SIG-M5 (cell line): Measurements from ENCODE around the gene WIPF3.

Experiments
- DNase-seq: peaks from one replicate; lab custom pipeline; 2025; lab: John Stamatoyannopoulos, UW

The WIPF3 gene

GRCh38 chr7:29809533-29810155, 3.3 kb downstream of the WIPF3 start:
- DNase-seq: no peak

GRCh38 chr7:29810297-29810696, 4.0 kb downstream of the WIPF3 start:
- no peak for DNase-seq

GRCh38 chr7:29810813-29811482, 4.6 kb downstream of the WIPF3 start:
- DNase-seq: no peak

DNA sequence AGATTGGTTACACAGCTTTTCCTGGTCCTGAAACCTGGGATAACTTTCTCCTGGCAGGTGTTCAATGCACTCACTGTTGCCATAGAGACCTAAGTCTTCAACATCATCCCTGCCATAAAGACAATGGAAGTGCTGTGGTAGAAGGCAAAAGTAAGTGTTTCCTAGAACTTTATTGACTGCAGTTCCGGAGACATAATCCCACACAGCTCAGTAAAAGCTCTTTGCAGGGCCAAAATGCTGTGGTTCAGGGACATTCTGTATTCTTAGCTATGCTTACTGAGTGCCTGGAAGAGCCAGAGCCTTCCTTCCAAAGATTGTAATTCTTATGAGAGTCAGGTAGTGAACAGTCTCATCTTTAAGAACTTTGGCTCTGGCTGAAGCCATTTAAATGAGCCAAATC, 5.3 kb downstream of the WIPF3 start:
- no peak for DNase-seq

GRCh38 chr7:29812185-29812876, 6.0 kb downstream of the WIPF3 start:
- no peak for DNase-seq

DNA sequence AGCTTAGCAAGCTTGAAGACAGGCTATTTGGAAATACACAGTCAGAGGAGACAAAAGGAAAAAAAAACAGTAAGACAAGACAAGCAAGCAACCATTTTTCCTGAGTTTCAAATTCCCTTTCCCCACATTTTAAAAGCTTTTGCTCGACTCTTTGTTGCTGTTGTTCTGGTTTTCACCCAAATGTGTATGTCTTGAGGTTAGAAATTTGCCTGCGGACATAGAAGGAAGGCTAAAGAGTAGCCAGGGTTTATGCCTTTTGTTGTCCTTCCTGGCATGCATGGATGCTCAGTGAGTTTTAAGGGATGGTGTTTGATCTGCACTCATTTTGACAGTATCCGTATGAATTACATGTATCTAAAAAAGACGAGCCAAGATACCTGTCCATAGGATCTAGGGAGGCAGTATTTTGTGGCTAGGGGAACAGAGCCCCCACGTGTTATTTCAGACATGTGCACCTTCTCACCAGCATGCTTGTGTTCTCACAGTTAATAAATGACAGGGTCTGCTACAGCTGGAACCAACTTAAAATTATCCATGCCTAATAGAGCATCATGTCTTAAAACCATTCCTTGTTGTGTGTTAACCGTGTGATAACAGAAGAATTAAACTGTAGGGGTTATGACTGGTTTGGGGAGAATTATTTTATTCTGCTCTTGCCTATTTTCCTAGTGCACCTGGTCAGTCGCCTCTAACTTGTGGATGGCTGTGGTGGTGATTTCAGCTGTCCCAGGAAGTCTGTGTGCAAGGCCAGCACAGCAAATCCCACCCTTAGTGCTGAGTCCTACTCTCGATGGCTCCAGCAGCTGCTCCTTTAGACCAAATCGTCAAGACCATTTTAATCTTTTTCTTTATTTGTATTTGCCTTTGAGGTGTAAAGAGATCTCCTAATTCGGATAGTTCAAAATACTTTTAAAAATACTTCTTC, 9.1 kb downstream of the WIPF3 start:
- no peak for DNase-seq

GRCh38 chr7:29818308-29818707, 12.0 kb downstream of the WIPF3 start:
- DNase-seq: no peak

DNA sequence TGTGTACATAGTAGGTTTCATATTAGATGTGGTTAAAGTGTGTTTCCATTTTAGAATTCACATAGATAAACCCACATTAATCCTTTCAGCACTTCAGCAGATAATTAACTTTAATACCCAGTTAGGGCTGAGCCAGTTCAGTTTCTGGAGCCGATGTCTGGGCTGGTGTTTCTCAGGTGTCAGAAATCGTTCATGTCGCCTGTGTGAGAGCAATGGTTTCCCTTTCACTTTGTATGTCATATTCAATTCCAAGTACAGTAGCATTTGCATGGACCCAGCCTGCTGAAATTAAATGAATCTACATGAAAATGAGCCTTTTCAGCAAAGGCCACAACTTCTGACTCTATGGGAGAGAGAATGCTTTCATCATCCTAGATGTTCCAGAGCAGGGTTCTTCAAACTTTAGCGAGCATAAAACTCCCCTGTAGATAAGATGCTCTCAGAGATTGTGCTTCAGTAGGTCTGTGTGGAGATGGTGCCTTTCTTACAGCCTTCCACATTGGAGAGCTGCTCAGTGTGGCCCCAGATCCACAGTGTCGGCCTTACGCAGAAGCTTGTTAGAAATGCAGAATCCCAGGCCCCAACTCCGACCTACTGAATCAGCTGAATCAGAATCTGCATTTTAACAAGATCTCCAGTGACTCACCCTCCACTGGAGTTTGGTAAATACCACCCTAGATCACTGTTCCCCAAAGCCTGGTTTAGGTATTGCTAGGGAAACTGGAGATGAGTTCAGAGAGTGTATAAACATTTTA, 19.6 kb downstream of the WIPF3 start:
- no peak for DNase-seq

DNA sequence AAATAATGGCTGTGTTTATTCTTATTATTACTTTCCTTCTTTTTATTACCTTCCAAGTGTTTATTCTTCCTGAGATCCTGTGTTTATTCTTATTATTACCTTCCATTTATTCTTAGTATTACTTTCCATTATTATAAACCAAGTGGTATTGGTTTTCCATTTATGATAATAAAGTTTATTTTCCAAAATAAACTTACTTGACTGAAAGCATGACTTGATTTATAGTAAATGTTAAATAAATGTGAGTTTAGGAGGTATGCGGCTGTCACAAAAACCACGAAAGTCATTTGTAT, 20.2 kb downstream of the WIPF3 start:
- no peak for DNase-seq

- DNase-seq: no peak
Measured at GRCh38 chr7:29826904-29827303, 20.6 kb downstream of the WIPF3 start.

DNA sequence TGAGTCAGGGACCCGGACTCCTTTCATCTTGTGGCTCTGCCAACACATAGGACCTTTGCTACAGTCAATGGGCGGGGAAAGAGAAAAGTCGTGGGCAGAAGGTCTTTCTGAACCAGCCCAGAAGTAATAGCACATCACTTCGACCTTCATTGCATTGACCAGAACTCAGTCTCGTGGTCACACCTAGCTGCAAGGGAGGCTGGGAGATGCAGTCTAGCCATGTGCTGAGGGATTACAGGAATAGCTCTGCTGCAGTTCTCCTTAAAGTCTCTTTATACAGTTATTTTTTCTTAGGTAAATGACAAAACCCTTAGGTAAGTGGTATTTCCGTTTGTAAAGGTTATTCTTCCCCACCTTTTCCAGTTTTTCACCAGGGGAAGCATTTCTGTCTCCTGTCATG, 25.4 kb downstream of the WIPF3 start:
- DNase-seq: no peak

GRCh38 chr7:29833929-29834328, 27.6 kb downstream of the WIPF3 start:
- DNase-seq: no peak

GRCh38 chr7:29835718-29836117, 29.4 kb downstream of the WIPF3 start:
- DNase-seq: no peak

DNA sequence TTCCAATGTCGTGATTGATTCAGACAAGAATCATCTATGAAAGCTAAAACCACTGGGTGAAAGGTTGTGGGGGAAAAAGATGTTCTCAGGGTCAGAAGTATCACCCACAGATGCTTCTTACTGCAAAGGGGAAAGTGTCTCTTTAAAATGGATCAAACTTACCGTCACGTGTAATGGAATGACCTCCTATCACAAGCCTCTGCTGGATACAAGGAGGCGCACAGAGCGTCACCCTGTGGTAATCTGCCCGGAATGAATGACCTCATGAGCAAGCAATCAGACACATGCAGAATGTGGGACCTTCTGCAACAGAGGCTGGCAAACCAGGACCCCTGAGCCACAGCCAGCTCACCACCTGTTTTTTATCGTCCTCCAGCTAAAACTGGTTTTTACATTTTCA, 33.0 kb downstream of the WIPF3 start:
- DNase-seq: no peak

DNA sequence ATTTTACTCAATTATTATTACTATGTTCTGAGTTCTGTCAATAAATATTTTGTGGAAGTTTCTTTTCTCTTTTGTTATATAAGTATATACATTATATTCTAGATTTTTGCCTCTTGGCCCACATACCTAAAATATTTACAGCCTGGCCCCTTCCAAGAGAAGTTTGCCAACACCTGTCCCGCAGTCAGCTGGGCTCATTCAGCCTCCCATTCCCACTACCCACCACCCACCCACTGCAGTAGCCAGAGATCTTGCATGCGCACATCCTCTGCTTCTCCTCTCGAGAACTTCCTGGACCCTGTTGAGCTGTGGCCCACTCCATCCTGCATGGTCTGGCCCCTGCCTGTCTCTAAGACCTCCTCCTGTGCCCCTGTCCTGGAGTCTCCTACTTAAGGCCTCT, 33.6 kb downstream of the WIPF3 start:
- DNase-seq: no peak

GRCh38 chr7:29840701-29841100, 34.4 kb downstream of the WIPF3 start:
- DNase-seq: no peak

DNA sequence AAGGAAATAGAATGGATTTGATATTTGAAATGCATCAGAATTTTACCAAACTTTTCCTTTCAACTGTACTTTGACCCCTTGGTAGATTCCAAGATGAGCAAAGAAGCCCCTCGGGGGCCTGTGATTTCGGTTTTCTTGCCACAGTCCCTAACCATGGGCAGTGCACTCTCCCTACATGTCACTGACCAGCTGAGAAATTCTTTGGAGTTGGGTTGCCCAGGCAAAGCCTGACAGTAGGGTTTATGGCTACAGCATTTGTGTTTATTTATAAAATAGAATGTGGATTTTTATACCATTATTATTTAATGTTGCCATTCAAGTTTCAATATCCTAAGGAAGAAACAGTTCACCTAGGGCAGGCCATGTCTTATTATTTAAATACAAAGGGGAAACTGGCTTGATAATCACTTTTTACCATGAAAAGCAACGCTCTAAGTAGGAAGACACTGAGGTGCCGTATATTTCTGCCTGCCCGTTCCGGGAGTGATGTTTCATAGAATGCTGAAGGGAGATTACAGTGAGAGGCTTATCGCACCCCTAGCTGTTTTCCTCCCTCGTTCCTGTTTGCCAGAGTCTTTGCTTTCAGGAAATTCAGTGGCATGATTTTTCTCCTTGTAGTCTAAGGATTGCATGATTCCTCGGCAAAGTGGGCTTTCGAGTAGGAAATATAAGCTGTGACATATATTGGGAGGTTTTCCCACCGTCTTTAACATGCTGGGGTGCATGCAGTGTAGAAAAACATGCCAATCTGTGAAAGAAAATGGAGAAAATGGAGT, 35.8 kb downstream of the WIPF3 start:
- DNase-seq: no peak

GRCh38 chr7:29843093-29843492, 36.8 kb downstream of the WIPF3 start:
- DNase-seq: no peak

DNA sequence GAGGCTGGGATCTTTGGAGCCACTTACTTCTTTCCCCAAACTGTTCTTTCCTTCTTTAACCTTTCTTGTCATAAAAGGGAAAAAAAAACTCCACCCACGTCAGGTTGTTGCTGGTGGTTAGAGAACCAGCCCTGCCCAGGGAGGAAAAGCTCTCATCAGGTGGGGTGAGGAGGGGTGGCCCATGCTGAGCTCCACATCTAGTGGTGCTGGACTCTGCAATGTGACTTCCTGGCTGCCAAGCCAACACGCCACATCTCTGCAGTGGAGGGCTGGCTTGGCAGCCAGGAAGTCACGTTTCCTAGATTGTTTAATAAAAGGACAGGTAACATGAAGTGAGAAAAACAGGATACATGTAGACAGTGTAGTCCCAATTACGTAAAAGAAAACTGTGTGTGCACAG, 37.4 kb downstream of the WIPF3 start:
- no peak for DNase-seq

DNA sequence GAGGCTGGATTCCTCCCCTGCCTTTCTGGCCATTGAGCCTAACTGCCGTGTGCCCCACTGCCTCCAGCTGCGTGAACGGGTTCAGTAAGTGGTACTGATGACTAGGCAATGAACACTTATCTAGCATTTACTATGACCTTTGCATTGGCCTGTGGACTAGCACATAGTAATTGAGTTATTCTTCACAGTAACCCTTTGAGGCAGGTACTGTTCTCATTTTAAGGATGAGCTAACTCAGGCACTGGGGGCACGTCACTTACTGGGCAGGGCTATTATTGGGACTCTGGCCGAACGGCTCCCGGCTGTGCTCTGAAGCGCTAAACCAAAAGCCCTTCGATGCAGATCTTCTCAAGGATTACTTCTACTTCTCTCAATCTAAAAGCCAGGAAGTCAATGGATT, 38.3 kb downstream of the WIPF3 start:
- DNase-seq: no peak

- DNase-seq: no peak
Measured at GRCh38 chr7:29847496-29847895, 41.2 kb downstream of the WIPF3 start.
